ENCODE data around the gene DRAM1.

DRAM1 gene

DNA sequence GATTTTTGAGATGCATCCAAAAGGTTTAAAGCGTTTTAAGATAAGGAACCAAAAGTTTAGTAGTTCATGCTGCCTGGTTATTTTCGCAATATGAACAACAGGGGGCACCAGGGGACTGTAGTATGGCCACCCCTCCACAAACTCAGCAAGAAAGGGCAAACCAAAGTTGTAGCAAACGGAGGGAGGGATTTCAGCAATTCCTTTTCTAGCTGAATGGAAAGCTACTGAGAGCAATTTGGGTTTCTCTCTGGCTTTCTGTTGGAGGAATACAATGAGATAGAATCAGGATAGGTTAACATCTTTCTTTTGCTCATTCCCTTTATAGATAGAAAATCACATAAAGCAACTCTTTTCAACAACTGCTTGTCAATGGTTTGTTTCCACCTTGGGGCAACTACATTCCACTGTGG, 62.5 kb downstream of the DRAM1 start:
- DNase-seq (ENCODE audit: extremely low read depth in 1 of 2, low read depth in 1 of 2), result no peak

DNA sequence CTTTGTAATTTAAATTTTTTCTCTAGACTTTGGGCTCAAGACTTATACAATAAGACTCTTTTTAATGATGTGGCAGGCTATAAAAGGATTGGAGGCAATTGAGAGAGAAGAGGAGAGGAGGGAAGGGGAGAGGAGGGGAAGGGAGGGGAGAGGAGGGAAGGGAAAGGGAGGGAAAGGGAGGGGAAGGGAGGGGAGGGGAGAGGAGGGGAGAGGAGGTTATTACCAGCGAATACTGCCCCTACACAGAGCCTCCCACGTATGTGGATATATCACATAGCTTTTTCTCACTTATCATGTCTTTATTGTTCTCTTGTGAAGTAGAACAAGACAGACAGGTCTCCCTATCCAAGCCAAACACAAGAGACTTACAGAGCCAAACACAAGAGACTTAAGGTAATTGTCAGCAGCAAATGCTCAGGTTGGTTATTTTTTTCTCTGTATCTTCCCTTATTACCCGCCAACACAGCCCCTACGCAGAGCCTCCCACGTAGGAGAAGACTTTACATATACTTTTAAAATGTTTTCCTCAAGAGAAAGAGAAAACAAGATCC, 63.1 kb downstream of the DRAM1 start:
- no peak for DNase-seq (ENCODE audit: extremely low read depth in 1 of 2, low read depth in 1 of 2)

DNA sequence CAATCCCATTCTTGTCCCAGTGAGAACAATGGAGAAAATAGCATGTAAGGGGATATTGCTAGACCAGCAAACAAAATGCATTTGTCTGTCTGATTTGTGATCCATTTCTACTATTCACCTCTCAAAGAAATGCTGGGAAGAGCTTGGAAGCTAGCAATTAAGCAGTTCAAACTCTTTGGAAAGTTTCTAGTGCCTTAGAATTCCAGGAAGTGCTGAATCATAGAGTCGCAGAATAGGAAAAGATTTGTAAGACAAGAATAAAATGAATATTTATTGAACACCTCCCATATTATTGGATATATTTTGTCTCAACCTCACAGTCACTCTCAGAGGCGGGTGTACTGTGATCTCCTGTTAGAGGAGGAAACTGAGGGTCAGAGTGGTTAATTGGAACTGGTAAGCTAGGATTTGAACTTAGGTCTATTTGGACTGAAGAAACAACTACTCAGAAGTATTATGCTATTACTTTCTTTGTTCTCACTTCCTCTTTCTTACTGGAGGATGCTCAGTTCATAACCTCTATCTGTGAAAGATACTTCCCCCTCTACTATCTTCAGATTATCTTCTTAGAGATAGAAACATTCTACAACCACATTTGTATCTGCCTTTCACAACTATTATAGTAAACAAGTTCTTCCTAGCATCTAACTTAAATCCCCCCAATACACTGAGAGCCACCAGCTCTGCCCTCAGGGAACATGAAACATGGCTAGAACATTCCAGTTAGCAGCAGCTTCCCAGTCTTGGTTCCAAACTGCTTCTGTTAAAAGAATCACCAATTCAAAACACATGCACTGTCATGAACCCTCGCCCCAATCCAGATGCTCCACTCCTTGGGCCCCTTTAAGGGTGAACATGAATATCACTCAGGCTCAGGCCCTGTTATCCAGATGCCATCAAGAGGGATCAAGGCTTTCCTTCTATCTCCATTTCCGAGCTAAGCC, 64.2 kb downstream of the DRAM1 start:
- no peak for DNase-seq (ENCODE audit: extremely low read depth in 1 of 2, low read depth in 1 of 2)

DNA sequence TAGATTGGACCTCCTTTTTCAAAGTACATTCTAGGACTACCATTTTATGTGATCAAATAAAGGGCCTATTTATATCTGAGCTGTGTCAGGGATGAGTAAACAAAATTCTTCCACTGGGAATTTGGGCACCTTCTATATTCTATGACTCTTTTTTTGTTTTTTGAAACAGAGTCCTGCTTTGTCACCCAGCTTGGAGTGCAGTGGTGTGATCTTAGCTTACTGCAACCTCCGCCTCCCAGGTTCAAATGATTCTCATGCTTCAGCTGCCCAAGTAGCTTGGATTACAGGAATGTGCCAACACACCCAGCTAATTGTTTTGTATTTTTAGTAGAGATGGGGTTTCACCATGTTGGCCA, 64.8 kb downstream of the DRAM1 start:
- DNase-seq (ENCODE audit: extremely low read depth in 1 of 2, low read depth in 1 of 2), result no peak

DNA sequence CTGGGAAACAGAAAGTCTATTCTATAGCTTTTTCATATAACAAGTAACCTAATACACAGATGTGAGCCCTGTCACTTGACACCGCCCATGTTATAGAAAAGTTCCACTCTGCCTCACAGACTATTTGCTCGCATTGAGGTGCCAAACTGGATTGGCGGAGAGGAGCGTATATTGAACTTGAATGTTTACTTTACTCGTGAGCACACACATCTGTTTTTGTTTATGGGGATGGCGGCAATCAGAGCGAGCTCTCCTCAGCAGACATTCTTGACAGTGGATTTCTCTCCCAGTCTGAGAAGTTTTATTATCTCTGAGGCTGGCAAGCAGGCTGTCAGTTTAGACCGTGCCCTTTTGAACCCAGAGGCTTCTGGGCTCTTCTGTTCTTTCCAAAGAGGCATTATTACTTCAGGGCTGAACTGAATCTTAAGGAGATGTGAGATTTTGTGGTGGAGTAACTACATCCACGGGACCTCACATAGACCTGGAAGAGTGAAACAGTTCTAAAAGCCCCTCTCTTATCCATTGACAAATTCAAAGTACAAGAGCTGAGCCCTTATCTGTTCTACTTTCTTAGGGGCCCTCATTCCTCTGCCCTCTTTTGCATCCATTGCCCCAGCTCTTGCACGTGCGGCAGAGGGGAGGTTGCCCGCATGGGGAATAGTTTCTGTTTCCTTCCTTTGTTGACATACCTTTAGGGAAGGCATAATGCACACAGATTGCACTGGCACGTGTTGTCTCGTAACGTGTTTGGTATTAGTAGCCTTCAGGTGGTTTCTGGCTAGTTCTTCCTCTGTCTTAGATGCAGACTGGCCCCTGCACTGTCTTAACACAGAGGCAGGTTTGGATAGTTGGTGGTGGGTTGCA, 68.2 kb downstream of the DRAM1 start:
- no peak for DNase-seq (ENCODE audit: extremely low read depth in 1 of 2, low read depth in 1 of 2)

DNA sequence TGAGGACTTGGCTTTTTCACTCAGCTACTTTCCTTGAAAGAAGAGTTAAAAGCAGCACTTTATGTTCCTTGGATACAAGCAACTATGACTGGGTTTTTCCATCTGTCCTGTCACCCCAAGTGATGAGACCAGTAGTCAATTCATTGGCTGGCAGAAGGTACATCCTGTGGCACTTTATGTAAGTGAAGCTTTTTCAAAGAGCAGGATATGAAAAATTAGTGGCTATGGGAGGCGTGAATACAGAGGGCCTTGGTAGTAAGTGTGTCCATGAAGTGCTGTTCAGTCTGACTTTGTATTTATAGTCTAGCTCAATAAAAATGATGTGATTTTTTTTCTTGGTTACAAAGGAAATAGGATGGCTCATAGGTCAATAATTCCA, 68.8 kb downstream of the DRAM1 start:
- no peak for DNase-seq (ENCODE audit: extremely low read depth in 1 of 2, low read depth in 1 of 2)

DNA sequence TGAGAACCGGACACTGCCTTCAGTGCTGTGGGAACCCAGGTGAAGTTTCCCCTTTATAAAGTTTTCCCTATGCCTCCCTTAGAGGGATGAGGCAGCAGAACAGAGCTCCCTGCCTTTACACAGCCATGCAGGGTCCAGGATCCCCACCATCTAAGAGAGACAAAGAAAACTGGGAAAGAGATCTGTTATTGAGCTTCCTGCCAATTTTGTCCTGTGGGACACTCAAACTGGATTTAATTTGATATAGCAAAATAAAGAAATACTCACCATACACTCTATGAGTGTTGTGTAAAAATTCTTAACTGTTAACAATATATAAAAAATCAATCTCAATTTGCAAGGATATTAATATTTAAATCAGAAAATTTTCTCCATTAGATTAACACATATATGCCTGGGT, 69.9 kb downstream of the DRAM1 start:
- DNase-seq (ENCODE audit: extremely low read depth in 1 of 2, low read depth in 1 of 2), result no peak

DNA sequence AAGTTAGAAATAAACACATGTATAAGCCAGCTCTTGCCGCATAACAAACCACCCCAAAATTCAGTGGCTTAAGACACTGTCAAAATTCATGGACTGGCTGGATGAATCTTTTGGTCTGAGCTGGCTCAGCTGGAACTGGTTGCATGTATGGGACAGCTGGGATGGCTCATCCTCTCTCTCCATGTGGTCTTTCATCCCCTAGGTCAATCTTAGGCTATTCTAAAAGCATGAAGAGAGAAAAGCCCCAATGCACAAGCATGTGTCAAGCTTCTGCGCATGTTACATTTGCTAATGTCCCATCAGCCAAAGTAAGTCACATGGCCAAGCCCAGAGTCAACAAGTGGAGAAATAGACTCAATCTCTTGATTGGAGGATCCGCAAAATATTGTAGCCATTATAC, 71.0 kb downstream of the DRAM1 start:
- DNase-seq (ENCODE audit: extremely low read depth in 1 of 2, low read depth in 1 of 2), result no peak

DNA sequence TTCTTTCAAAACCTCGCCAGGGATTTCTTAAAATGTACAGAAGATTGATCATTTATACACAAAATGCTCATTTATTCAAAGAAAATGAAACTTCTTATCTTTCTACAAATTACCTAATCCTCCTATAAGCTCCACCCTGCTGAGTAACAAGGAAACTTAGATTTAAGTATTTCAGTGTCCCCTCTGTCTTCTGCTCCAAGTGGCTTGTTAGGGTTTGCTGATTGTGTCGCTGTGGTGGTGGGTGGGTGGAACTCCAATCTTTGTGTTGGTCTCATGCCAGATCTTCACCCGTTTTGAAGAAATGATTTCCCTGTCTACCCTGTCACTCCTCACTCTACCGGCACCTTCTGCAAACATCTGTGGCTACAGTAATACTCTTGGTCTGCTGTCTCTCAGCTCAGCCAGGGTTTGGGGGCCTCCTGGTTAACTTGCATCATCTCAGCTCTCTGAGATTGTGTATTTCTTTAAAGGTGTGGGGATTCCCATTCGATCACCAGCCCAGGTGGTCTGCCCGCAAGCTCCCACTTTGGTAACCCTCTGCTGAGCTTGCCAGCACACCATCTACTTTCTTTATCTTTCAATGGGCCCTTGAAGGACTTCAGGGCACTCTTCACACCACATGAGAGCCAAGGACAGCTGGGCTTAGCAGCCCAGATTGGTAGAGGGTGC, 73.8 kb downstream of the DRAM1 start:
- DNase-seq (ENCODE audit: extremely low read depth in 1 of 2, low read depth in 1 of 2), result no peak

DNA sequence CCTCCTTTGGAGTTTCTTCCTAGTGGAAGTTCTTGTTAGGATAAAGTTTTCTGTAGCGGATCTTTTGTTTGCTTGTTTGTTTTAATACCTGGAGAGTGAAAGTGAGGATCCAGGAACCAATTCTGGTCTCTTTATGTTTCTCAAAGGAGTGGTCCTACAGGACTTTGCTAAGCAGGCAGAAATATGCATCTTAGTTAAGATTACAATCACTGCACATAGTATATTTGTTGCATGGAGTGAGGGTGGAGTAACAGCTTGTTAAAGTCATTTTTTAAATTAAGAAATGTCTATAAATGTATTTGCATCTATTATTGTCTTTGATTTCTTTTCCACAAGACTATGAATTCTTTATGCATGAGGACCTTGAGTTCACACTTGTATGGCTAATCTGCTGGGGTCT, 76.7 kb downstream of the DRAM1 start:
- no peak for DNase-seq (ENCODE audit: extremely low read depth in 1 of 2, low read depth in 1 of 2)

DNA sequence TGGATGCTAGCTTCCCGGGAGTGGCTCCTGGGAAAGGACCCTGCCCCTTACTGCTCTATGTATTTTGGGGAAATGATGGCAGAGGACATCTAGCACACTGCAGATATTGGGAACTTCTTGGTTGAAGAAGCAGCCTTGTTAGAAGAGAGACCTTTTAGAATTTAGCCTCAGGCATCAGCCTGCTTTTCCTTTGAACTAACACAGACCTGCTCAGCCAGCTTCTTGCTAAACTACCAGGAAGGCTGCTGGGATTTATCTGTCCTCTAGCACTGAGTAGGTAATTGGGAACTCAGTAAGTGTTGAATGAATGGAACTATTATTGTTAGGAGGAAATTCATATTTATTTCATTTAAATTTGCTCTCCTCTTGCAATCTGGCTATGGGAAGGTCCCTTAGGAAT, 77.3 kb downstream of the DRAM1 start:
- no peak for DNase-seq (ENCODE audit: extremely low read depth in 1 of 2, low read depth in 1 of 2)

DNA sequence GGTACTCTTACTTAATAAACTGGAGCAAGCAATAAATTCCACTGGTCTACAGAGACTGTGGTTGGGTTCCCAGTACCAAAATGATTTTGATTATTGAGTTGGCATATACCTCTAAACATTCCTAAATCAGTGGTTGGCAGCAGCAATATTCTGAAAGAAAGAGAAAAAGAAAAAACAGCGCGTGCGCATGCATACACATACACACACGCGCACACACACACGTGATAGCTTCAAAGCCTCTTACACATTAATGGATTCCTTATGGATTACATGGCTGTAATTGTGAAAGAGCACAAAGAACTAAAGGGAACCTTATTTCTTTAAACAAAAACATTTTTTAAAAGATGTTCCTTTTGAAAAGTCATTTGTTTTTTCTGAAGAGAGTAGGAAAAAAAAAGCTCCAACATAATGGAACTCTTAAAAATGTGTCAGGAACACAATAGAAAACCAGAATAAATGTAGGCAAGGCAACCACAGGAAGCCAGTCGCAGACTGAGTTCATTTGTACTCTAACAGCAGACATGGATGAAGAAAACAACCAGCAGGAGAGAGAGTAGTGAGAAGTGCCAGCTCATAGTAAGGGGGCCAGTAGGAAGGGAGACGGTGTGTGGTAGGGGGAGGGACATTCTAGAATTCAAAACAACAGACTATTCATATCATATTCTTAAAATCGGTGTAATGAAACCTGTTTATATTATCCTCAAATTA, 80.0 kb downstream of the DRAM1 start:
- no peak for DNase-seq (ENCODE audit: extremely low read depth in 1 of 2, low read depth in 1 of 2)

DNA sequence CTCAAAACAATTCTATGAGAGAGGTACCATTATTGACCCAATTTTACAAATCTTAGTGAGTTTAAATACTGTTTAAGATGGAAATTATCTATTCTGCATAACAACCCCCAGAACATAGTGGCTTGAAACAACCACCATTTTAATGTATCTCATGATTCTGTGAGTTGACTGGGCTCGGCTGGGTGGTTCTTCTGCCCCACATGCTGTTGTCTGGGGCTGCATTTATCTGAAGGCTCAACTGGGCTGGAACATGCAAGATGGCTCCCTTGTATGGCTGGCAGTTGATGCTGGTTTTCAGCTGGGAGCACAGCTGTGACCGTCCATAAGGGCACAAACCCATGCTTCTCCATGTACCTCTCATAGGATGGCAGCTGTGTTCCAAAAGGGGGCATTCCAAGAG, 82.2 kb downstream of the DRAM1 start:
- DNase-seq (ENCODE audit: extremely low read depth in 1 of 2, low read depth in 1 of 2), result no peak

DNA sequence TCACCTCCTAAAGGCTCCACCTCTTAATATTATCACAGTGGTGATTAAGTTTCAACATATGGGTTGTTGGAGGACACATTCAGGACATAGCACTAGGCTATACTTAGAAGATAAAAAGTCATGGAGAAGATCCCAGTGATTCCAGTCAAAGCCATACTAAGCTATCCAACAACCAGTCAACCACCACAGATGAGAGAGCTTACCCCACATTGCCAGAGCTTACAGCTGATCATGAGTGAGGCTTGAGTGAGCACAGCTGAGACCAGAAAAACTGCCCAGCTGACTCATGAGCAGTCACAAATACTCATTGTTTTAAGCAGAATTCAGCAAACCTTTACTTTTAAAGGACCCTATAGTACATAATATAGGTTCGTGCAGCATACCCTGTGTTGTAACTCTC, 85.1 kb downstream of the DRAM1 start:
- no peak for DNase-seq (ENCODE audit: extremely low read depth in 1 of 2, low read depth in 1 of 2)

DNA sequence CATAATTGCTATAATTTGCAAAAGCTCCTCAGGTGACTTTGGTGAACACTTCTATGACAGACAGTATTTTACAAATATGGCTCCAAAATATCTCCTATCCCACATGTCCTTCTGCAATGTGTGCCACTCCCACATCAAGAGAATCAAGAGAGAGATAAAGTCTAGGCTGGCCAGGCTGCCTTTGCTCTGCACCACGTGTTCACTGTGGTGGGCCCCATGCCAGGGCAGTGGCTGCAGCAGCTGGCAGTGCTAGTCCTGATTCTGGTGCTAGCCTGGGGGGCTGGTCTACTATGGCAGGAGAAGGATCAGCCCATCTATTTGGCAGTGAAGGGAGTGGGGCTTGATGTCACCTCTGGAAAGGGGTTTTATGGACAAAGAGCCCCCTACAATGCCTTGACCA, 86.3 kb downstream of the DRAM1 start:
- DNase-seq (ENCODE audit: extremely low read depth in 1 of 2, low read depth in 1 of 2), result no peak

DNA sequence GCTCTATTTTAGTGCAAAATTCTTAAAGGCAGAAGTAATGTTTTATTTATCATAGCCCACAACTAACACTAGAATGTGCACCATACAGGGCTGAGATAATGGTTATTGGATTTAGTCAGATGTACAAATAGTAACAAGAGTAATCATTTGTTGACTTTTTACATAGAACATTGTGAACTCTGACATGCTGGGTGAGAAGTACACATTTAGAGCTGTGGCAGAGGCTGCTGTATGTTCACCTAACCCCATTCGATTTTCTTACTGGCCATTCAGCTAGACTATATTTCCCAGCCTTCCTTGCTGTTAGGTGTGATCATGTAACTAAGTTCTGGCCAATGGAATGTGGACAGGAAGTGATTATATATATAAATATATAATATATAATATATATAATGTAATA, 89.1 kb downstream of the DRAM1 start:
- no peak for DNase-seq (ENCODE audit: extremely low read depth in 1 of 2, low read depth in 1 of 2)

DNA sequence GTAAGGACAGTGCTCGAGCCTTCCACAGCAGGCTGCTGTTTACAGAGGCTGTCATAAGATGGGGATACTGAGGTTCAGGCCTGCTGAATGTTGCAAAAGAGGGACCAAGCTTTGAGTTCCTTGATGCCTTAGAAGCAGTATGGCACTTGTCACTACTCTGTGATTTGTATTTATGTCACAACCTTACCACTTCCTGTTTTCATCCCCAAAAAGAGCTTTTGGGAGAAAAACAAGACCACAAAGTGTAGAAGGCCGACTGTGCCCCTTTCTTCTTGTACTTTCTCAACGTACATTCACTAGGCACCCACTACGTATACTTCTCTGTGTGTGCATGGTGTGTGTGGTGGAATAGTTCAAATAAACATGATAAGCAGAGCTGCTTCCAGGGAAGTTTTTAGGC, 90.1 kb downstream of the DRAM1 start:
- no peak for DNase-seq (ENCODE audit: extremely low read depth in 1 of 2, low read depth in 1 of 2)

DNA sequence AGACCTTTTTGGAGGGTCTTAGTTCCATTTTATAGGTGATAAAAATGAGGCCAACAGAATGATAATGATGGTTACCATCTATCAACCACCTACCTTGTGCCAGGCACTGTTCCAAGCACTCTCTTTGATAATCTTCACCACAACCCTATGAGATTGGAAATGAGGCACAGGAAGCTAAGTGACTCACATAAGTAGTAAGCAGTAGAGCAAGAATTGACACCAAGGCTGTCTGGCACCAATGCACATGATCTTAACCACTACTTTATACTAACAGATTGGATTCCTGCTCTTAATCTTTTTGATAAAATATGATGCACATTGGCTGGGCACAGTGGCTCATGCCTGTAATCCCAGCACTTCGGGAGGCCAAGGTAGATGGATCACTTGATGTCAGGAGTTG, 91.4 kb downstream of the DRAM1 start:
- no peak for DNase-seq (ENCODE audit: extremely low read depth in 1 of 2, low read depth in 1 of 2)
